Panc1 (cell line): Measurements from ENCODE around the gene CD55. TPM values are rescaled to one million over a fixed set of nuclear protein-coding genes. Genes with fewer than 3 reads are reported as not detected.

Experiments used
- ATAC-seq: fragments of 200-7000 bp; cut with Tn5 transposase; 2 replicates; pipeline ENCODE4 v1.9.1; 2020; ENCODE audit warnings: mild to moderate bottlenecking, moderate library complexity
- BruUV-seq: library from RNA; stranded (reverse); fragments of 400-500 nt; replicated peaks from 2 replicates; lab custom pipeline; 2021; lab: Mats Ljungman, UMichigan
- CTCF ChIA-PET: fragments of 300-600 bp; sonication (Branson Sonifier 250); formaldehyde crosslinking; loops from one replicate; lab custom pipeline; 2022; ENCODE audit warnings: antibody characterized with exemption; lab: Charles Lee
- POLR2A ChIA-PET: fragments of 300-600 bp; sonication (Branson Sonifier 250); formaldehyde crosslinking; loops from one replicate; lab custom pipeline; 2022; ENCODE audit warnings: antibody characterized with exemption; lab: Charles Lee
- DNase-seq: peaks from one replicate; pipeline ENCODE4 v3.0.0-alpha.2; 2010; ENCODE audit warnings: low read depth, low spot score
- H3K27ac ChIP-seq: 2 replicates; pipeline ENCODE4 v1.5.1; 2011; ENCODE audit warnings: mild to moderate bottlenecking, low read length, inconsistent platforms
- H3K27me3 ChIP-seq: fragments of 200-500 bp; sonication (Bioruptor generic); 2 replicates; pipeline ENCODE4 v1.6.0; 2014; ENCODE audit warnings: low read length, inconsistent platforms; ENCODE audit not compliant: control insufficient read depth, insufficient read depth
- H3K36me3 ChIP-seq: fragments of 200-500 bp; sonication (Bioruptor generic); 2 replicates; pipeline ENCODE4 v1.5.1; 2014; ENCODE audit warnings: inconsistent platforms, mild to moderate bottlenecking, low read length, moderate library complexity; ENCODE audit not compliant: control insufficient read depth, insufficient read depth
- H3K4me1 ChIP-seq: 2 replicates; pipeline ENCODE4 v1.5.1; 2011; ENCODE audit warnings: inconsistent platforms, mild to moderate bottlenecking, low read length, moderate library complexity; ENCODE audit not compliant: control insufficient read depth, insufficient read depth
- H3K4me3 ChIP-seq, 2 experiments: 2 replicates each; pipeline ENCODE4 v1.5.1; 2011 to 2012; ENCODE audit warnings: low read depth in 2 of 2, low read length in 2 of 2, mild to moderate bottlenecking in 2 of 2, inconsistent platforms in 1 of 2, moderate library complexity in 1 of 2
- H3K9me3 ChIP-seq: fragments of 200-500 bp; sonication (Bioruptor generic); 2 replicates; pipeline ENCODE4 v1.5.1; 2014; ENCODE audit warnings: low read depth, mild to moderate bottlenecking, inconsistent platforms, low read length, moderate library complexity; ENCODE audit not compliant: control insufficient read depth, insufficient read depth
- POLR2AphosphoS5 ChIP-seq: IDR thresholded peaks from 2 replicates; pipeline ENCODE4 v1.6.1; 2012; ENCODE audit warnings: mild to moderate bottlenecking, low read depth, low read length, moderate library complexity
- SIN3A ChIP-seq: IDR thresholded peaks from 2 replicates; pipeline ENCODE4 v1.6.1; 2012; ENCODE audit warnings: low read depth, mild to moderate bottlenecking, low read length, moderate library complexity, borderline replicate concordance; ENCODE audit not compliant: insufficient read depth
- TCF7L2 ChIP-seq: IDR thresholded peaks from 2 replicates; pipeline ENCODE4 v1.6.1; 2011; ENCODE audit warnings: mild to moderate bottlenecking, low read depth, low read length, inconsistent platforms
- in situ Hi-C: cut with HindIII; loops from 2 replicates; pipeline ENCODE4 v1.10.0; 2016; ENCODE audit warnings: low sequenced_read_pairs, low pct_unique_long_range_greater_than_20kb
- intact Hi-C: fragments of 100-400 bp; cut with micrococcal nuclease; formaldehyde crosslinking; loops from one replicate; pipeline ENCODE4 v1.10.0; 2022; ENCODE audit not compliant: unreplicated experiment
- total RNA-seq: library from RNA; stranded (reverse); gene quantifications from one replicate; pipeline ENCODE4 v1.2.1, GENCODE V29; 2021; ENCODE audit not compliant: unreplicated experiment
- TF ChIP-seq, protein P1 (sequence below): fragments of 450-650 bp; IDR thresholded peaks from 2 replicates; pipeline ENCODE4 v1.5.1; 2017; ENCODE audit warnings: mild to moderate bottlenecking
- TF ChIP-seq, protein P2 (sequence below), 2 experiments: IDR thresholded peaks; 2 replicates each; pipeline ENCODE4 v1.6.1; 2011 to 2012; ENCODE audit warnings: low read depth in 2 of 2, control low read depth in 1 of 2, low read length in 1 of 2, mild to moderate bottlenecking in 1 of 2, moderate library complexity in 1 of 2; ENCODE audit not compliant: insufficient read depth in 1 of 2

CD55 gene
- total RNA-seq, 1 experiment from 2014 or later = 12.1 TPM

DNA sequence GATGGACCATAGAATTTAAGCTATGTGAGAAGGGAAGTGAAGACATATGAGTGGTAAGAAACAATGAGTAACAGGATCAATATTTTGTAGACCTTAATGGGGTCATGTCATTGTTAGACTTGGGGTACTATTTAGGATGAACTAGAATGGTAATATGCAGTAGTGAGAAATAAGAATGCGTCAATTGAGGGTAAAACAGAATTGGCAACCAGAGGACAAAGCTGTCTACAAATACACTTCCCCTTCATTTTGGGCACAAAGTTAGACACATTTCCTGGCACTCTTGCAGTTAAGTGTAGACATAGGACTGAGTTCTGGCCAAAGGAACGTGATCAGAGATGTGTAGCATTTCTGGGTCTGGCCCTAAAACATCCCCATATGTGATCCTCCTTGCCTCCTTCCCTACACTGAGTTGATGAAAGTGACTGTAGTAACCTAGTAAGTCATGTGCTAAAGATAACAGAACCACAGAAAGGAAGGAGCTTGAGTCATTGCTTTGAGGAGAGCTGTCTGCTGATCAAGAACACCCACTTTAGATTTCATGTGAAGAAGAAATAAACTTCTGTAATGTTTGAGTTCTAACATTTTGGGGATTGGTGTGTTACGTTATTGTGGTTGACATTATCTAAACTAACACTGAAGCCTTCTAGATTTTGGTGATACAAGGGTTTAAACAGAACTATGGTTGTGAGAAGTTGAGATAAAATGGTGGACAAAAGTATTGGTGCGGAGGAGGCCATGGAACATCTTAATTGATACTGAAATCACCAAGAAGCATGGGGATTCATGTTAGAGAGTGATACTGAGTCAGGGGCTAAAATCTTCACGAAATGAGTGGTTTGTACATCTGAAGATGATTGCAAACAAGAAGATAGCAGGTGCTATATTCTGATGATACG lies 41.7 kb downstream of the CD55 start:
- CTCF ChIA-PET = no interaction called here
- BruUV-seq = no TSS peak
- intact Hi-C loops = no loop called here

DNA sequence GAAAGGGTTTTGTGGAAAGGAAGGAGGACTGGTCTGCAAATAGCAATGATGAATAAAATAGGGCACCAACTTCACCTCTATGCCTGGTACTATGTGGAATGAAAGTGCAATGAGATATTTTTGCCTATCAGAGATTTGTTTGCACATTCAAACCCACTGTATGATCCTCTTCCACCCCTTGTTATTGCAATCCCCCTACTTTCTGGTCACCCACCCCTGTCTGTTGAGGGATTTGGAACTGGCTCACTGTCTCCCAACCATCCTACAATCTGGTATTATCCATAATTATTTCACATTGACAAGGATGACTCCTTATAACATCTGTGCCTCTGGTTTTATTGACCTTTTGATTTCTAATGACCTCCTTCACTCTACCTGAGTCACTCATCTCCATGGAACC lies 42.4 kb downstream of the CD55 start:
- no peak for ATAC-seq
- DNase-seq = no peak
- H3K4me1 ChIP-seq = no peaks in the 10 kb centered on the region
- POLR2A ChIA-PET = no interaction called here
- in situ Hi-C loops (no loop called here), intact Hi-C loops (no loop called here)
- H3K27me3 ChIP-seq = no peaks in the 10 kb centered on the region
- BruUV-seq = no TSS peak
- H3K9me3 ChIP-seq = no peaks in the 10 kb centered on the region
- H3K36me3 ChIP-seq = no peaks in the 10 kb centered on the region
- no peak overlapping the region for H3K4me3 ChIP-seq
- CTCF ChIA-PET = no interaction called here
- H3K27ac ChIP-seq = no peak overlapping the region
- TF ChIP-seq SIN3A (no peak), POLR2AphosphoS5 (no peak)

More for the DNA sequence above, 41.7 kb downstream of the CD55 start:
- no peaks in the 10 kb centered on the region for H3K4me1 ChIP-seq
- no peak overlapping the region for H3K27ac ChIP-seq
- no peaks in the 10 kb centered on the region for H3K27me3 ChIP-seq
- in situ Hi-C loops = no loop called here
- POLR2A ChIA-PET = no interaction called here
- no peak for ATAC-seq
- H3K36me3 ChIP-seq = no peaks in the 10 kb centered on the region
- DNase-seq = no peak
- TF ChIP-seq POLR2AphosphoS5 (no peak), SIN3A (no peak), TCF7L2 (no peak)
- TF ChIP-seq, protein P1, sequence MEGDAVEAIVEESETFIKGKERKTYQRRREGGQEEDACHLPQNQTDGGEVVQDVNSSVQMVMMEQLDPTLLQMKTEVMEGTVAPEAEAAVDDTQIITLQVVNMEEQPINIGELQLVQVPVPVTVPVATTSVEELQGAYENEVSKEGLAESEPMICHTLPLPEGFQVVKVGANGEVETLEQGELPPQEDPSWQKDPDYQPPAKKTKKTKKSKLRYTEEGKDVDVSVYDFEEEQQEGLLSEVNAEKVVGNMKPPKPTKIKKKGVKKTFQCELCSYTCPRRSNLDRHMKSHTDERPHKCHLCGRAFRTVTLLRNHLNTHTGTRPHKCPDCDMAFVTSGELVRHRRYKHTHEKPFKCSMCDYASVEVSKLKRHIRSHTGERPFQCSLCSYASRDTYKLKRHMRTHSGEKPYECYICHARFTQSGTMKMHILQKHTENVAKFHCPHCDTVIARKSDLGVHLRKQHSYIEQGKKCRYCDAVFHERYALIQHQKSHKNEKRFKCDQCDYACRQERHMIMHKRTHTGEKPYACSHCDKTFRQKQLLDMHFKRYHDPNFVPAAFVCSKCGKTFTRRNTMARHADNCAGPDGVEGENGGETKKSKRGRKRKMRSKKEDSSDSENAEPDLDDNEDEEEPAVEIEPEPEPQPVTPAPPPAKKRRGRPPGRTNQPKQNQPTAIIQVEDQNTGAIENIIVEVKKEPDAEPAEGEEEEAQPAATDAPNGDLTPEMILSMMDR = no peak
- TF ChIP-seq, protein P2, sequence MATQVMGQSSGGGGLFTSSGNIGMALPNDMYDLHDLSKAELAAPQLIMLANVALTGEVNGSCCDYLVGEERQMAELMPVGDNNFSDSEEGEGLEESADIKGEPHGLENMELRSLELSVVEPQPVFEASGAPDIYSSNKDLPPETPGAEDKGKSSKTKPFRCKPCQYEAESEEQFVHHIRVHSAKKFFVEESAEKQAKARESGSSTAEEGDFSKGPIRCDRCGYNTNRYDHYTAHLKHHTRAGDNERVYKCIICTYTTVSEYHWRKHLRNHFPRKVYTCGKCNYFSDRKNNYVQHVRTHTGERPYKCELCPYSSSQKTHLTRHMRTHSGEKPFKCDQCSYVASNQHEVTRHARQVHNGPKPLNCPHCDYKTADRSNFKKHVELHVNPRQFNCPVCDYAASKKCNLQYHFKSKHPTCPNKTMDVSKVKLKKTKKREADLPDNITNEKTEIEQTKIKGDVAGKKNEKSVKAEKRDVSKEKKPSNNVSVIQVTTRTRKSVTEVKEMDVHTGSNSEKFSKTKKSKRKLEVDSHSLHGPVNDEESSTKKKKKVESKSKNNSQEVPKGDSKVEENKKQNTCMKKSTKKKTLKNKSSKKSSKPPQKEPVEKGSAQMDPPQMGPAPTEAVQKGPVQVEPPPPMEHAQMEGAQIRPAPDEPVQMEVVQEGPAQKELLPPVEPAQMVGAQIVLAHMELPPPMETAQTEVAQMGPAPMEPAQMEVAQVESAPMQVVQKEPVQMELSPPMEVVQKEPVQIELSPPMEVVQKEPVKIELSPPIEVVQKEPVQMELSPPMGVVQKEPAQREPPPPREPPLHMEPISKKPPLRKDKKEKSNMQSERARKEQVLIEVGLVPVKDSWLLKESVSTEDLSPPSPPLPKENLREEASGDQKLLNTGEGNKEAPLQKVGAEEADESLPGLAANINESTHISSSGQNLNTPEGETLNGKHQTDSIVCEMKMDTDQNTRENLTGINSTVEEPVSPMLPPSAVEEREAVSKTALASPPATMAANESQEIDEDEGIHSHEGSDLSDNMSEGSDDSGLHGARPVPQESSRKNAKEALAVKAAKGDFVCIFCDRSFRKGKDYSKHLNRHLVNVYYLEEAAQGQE (IDR thresholded peaks at IDR 0.05; ENCODE audit: insufficient read depth in 1 of 2, low read depth in 2 of 2, low read length in 1 of 2) = no peak
- no peak overlapping the region for H3K4me3 ChIP-seq
- H3K9me3 ChIP-seq = no peaks in the 10 kb centered on the region

DNA sequence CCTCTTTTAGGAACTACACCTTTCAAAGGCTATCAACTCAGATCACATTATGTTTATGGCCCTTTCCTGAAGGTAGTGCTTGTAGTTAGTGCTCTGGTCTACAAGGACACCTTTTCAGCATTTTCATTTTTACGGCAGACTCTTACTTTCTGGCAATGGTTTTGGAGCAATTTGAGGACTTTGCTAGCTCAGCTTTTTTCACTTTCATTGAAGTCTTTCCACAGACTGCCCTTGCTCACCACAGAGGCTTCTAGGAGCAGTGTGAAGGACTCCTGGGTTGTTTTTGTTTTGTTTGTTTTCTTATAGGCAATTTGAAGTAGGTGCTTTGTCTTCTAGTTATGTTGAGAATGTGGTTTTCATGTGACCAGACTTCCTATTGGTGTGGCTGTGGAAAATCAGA lies 43.1 kb downstream of the CD55 start:
- no peak for ATAC-seq
- Histone ChIP-seq H3K4me1 (no peaks in the 10 kb centered on the region), H3K27me3 (no peaks in the 10 kb centered on the region), H3K9me3 (no peaks in the 10 kb centered on the region), H3K36me3 (no peaks in the 10 kb centered on the region), H3K4me3 (no peak overlapping the region), H3K27ac (no peak overlapping the region)
- no peak for DNase-seq
- BruUV-seq = no TSS peak
- POLR2A ChIA-PET = no interaction called here
- TF ChIP-seq TCF7L2 (no peak), SIN3A (no peak), POLR2AphosphoS5 (no peak)
- TF ChIP-seq, protein P2 (IDR thresholded peaks at IDR 0.05; ENCODE audit: insufficient read depth in 1 of 2, low read depth in 2 of 2, low read length in 1 of 2) = no peak
- TF ChIP-seq, protein P1 = no peak
- intact Hi-C loops = no loop called here
- in situ Hi-C loops = no loop called here
- CTCF ChIA-PET = no interaction called here
